HG03342 (cell line): ENCODE data around the gene RUNX2.

Source experiments
- ATAC-seq: cut with Tn5 transposase; IDR thresholded peaks from one replicate; pipeline ENCODE4 v1.9.1; 2021; ENCODE audit warnings: mild to moderate bottlenecking, moderate library complexity; ENCODE audit not compliant: unreplicated experiment

The RUNX2 gene

GRCh38 chr6:45689926-45690615 lies 361.9 kb downstream of the RUNX2 start:
- no peak for ATAC-seq

- no peak for ATAC-seq
Measured at GRCh38 chr6:45690846-45691245, 362.7 kb downstream of the RUNX2 start.

GRCh38 chr6:45691426-45691825 lies 363.3 kb downstream of the RUNX2 start:
- no peak for ATAC-seq

- no peak for ATAC-seq
Measured at GRCh38 chr6:45692021-45692420, 363.9 kb downstream of the RUNX2 start.

GRCh38 chr6:45696738-45697137 lies 368.6 kb downstream of the RUNX2 start:
- no peak for ATAC-seq

GRCh38 chr6:45697605-45698004 lies 369.5 kb downstream of the RUNX2 start:
- peak; percentile 82 for ATAC-seq

GRCh38 chr6:45698046-45698445 lies 369.9 kb downstream of the RUNX2 start:
- ATAC-seq: no peak

GRCh38 chr6:45699663-45700062 lies 371.5 kb downstream of the RUNX2 start:
- ATAC-seq: no peak

- ATAC-seq: no peak
Measured at GRCh38 chr6:45702849-45703739, 375.0 kb downstream of the RUNX2 start.

- ATAC-seq: no peak
Measured at GRCh38 chr6:45704056-45704800, 376.1 kb downstream of the RUNX2 start.

- no peak for ATAC-seq
Measured at GRCh38 chr6:45705137-45705855, 377.2 kb downstream of the RUNX2 start.

- peak; percentile 46 for ATAC-seq
Measured at GRCh38 chr6:45706319-45706718, 378.2 kb downstream of the RUNX2 start.

GRCh38 chr6:45707176-45707575 lies 379.0 kb downstream of the RUNX2 start:
- no peak for ATAC-seq

GRCh38 chr6:45709781-45710220 lies 381.7 kb downstream of the RUNX2 start:
- ATAC-seq: peak; percentile 64

GRCh38 chr6:45710304-45710821 lies 382.2 kb downstream of the RUNX2 start:
- peak; percentile 72 for ATAC-seq

- ATAC-seq: no peak
Measured at GRCh38 chr6:45712076-45712475, 383.9 kb downstream of the RUNX2 start.

- ATAC-seq: no peak
Measured at GRCh38 chr6:45712786-45713185, 384.7 kb downstream of the RUNX2 start.
